HG03095 (cell line): Measurements from ENCODE around the gene ZBTB20.

Experiments used
- ATAC-seq: cut with Tn5 transposase; IDR thresholded peaks from one replicate; pipeline ENCODE4 v1.9.1; 2021; ENCODE audit warnings: moderate library complexity; ENCODE audit not compliant: unreplicated experiment

Gene ZBTB20

GRCh38 chr3:114456742-114457141 lies 690.3 kb downstream of the ZBTB20 start:
- peak; percentile 69 for ATAC-seq

- no peak for ATAC-seq
These were observed 691.7 kb downstream of the ZBTB20 start for GRCh38 chr3:114455432-114455831.

GRCh38 chr3:114454551-114455251 lies 692.4 kb downstream of the ZBTB20 start:
- ATAC-seq: no peak

GRCh38 chr3:114453361-114453780 lies 693.7 kb downstream of the ZBTB20 start:
- ATAC-seq: no peak

- ATAC-seq: no peak
These were observed 694.2 kb downstream of the ZBTB20 start for GRCh38 chr3:114452937-114453336.

- ATAC-seq: no peak
These were observed 694.8 kb downstream of the ZBTB20 start for GRCh38 chr3:114452256-114452655.

GRCh38 chr3:114451561-114452018 lies 695.5 kb downstream of the ZBTB20 start:
- ATAC-seq: no peak

GRCh38 chr3:114451051-114451451 lies 696.0 kb downstream of the ZBTB20 start:
- ATAC-seq: peak; percentile 24

- ATAC-seq: peak; percentile 34
These were observed 697.0 kb downstream of the ZBTB20 start for GRCh38 chr3:114450008-114450596.

- ATAC-seq: peak; percentile 40
These were observed 697.6 kb downstream of the ZBTB20 start for GRCh38 chr3:114449271-114450007.

- no peak for ATAC-seq
These were observed 699.1 kb downstream of the ZBTB20 start for GRCh38 chr3:114447950-114448479.

GRCh38 chr3:114447545-114447944 lies 699.5 kb downstream of the ZBTB20 start:
- ATAC-seq: peak; percentile 35

- ATAC-seq: no peak
These were observed 700.5 kb downstream of the ZBTB20 start for GRCh38 chr3:114446600-114446999.

- ATAC-seq: no peak
These were observed 701.9 kb downstream of the ZBTB20 start for GRCh38 chr3:114445233-114445632.

GRCh38 chr3:114444216-114444615 lies 702.9 kb downstream of the ZBTB20 start:
- ATAC-seq: no peak

GRCh38 chr3:114442246-114442645 lies 704.8 kb downstream of the ZBTB20 start:
- ATAC-seq: no peak

- no peak for ATAC-seq
These were observed 705.7 kb downstream of the ZBTB20 start for GRCh38 chr3:114441386-114441785.

- no peak for ATAC-seq
These were observed 706.4 kb downstream of the ZBTB20 start for GRCh38 chr3:114440700-114441099.

- no peak for ATAC-seq
These were observed 707.8 kb downstream of the ZBTB20 start for GRCh38 chr3:114439284-114439683.

GRCh38 chr3:114437897-114438296 lies 709.2 kb downstream of the ZBTB20 start:
- no peak for ATAC-seq

- peak; percentile 45 for ATAC-seq
These were observed 710.9 kb downstream of the ZBTB20 start for GRCh38 chr3:114436182-114436581.
